Anterior cingulate cortex (tissue), 58 donors: Measurements from ENCODE around the gene ZNF747.

Experiments used
- DNase-seq, 58 donors: peaks; one replicate each; lab custom pipeline; 2025; lab: John Stamatoyannopoulos, UW

ZNF747 gene

GRCh38 chr16:30521873-30522641 is 12.6 kb downstream of the ZNF747 start:
- DNase-seq, result no peak

GRCh38 chr16:30521476-30521872 is 13.2 kb downstream of the ZNF747 start:
- no peak for DNase-seq

DNA sequence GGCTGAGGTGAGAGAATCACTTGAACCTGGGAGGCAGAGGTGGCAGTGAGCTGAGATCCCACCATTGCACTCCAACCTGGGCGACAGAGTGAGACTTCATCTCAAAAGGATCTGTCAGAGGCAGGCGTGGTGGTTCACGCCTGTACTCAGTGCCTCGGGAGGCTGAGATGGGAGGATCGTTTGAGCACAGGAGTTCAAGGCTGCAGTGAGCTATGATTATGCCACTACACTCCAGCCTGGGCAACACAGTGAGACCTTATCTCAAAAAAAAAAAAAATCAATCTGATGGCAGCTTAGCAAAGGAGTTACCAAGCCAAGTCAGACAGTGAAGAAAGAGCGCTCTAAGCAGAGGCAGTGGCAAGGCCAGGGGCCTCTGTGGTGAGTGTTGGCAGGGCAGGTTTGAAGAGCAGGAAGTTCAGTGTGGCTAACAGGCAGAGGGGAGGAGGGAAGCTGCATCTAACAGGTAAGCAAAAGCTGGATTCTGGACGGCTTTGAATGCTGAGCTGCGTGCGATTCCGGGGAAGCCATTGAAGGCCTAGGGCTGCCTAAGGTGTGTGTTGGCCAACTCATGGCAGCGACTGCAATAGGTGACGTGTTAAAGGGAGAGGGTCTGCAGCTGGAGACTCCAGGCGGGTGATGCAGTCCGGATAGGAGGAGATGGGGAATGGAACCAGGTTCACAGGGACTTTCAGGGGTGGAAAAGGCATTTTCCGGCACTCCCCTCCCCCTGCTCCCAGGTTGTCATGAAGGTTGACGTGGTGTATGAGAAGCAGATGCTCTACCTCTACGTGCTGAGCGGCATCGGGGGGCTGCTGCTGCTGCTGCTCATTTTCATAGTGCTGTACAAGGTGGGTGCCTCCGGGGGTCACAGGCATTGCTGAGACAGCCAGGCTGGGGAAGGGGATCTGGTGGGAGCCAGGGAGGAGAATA is 15.3 kb downstream of the ZNF747 start:
- no peak for DNase-seq

DNA sequence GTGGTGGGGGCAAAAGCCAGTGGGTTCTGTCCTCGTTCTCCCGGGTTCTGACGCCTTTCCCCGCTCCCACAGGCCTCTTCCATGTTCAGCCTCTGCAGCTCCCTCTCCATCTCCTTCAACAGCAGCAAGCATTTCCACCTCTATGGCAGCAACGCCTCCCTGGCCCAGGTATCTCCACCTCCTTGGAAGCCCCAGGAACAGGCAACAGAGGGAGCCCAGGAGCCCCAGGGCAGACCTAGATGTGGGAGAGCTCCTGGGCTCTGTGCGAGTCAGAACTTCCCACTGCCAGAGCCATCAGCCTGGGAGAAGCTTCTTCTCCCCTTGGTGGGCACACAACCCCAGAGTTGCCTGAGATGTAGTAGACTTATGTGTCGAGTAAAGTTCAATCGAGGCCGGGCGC is 16.1 kb downstream of the ZNF747 start:
- DNase-seq, result no peak

DNA sequence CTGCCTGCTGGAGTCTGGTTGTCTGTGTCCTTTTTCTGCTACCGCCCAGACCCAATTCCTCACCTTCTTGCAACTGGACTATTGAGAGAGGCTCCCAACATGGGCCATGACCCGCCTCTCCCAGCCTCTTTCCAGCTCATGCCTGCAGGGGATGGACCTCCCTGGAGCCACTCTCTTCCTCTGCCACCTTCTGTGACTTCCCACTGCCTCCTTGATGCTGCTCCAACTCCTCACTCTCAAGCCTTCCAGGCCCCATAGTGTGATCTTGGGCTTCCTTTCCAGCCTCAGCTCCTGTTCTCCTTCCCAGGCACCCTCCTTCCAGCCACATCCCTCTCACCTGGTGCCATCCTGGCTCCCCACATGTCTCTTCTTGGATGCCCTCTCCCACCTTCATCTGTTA is 19.4 kb downstream of the ZNF747 start:
- DNase-seq, result no peak

DNA sequence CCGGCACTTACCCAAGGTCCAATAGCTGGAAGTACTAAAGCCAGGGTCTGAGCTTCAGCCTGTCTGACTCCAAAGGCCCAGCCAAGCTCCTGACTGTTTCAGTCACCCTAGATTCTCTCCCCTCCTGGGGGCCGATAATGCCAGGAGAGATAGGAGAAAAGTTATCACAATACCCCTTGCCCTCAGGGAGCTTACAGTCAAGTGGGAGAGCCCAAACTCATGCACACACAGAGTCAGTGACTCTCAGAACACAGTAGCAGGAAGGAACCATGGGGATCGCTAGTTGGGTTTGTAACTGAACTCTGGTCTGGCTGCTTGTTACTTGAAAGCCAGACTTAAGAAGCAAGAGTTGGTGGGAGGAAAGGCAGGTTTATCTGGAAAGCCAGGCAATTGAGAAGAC is 23.1 kb downstream of the ZNF747 start:
- DNase-seq, result no peak

- no peak for DNase-seq
Measured at GRCh38 chr16:30510376-30510938, 24.2 kb downstream of the ZNF747 start.

DNA sequence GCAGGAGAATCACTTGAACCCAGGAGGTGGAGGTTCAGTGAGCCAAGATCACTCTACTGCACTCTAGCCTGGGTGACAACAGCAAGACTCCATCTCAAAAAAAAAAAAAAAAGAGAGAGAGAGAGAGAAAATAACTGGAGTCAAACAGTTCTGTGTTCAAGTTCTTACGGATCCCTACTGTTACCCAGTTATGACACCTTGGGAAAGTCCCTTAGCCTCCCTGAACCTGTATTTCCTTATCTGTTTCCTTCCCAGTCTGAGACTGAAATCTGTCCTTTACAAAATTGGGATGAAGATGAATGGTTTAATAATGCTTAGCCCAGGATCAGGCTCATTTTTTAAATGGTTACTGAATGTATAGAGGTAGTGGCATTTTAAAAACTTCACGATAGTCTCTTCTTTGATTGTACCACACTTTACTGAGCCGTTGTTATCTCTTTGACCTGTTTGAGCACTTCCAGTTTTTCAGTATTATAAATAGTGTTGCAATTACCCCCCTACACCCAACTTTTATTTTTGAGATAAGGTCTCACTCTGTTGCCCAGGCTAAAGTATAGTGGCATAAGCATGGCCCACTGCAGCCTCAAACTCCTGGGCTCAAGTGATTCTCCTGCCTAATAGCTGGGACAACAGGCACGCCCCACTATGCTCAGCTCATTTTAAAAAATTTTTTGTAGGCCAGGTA is 25.4 kb downstream of the ZNF747 start:
- DNase-seq, result no peak

DNA sequence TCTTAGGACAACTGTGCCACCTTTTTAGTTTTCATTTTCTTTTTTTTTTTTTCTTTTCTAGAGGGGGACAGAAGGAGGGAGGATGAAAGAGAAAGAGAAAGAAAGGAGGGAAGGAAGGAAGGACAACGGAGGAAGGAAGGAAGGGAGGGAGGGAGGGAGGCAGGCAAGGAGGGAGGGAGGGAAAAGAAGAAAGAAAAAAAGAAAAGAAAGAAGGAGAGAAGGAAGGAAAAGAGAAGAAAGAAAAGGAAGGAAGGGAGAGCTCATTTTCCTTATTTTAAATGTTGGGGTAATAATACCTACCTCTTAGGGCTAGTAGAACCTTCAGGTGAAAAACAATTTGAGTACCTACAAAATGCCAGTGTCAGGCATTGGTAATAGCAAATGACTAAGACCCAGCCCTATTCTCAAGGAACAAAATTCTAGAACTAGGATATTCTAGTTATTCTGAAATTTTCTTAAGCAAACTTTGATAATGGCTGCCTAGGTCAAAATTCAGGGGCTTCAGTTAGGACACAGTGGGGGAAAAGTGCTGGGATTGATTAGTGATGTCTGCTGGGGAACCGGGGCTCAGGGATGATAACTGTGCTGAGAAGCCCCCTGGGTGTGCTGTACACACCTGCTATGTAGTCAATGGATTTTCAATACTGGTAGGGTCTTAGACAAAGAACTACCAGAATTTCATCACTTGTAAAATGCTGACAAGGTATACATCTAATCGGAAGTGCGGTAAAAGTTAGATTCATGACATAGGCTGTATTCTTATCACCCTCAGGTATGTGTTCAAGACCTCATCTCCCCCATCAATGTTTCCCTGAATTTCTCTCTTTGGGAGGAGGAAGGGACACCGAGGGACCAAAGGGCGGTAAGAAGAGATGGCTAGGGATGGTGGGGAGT is 31.0 kb downstream of the ZNF747 start:
- DNase-seq, result no peak

- DNase-seq, result no peak
Measured at GRCh38 chr16:30499284-30499683, 35.4 kb downstream of the ZNF747 start.

GRCh38 chr16:30494709-30495108 is 39.9 kb downstream of the ZNF747 start:
- DNase-seq, result no peak

DNA sequence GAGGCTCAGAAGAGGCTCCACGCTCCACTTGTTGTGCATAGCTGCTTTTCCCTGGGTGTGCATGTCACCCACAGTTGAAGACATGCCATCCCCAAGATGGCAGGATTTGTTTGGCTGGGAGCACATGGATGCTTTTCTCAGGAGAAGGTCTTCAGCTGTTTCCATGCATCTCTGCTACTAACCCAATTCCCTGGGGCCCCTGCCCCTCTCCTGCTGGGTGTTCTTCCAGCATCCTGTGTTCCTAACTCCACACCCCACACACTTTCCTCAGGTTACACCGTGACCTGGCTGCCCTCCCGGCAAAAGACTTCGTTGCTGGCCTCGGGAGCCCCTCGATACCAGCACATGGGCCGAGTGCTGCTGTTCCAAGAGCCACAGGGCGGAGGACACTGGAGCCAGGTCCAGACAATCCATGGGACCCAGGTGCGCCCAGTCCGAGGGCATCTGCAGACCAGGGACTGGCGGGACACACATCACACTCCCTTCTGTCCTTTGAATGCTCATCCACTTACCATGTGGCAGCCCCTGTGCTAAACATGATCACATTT is 40.6 kb downstream of the ZNF747 start:
- no peak for DNase-seq

DNA sequence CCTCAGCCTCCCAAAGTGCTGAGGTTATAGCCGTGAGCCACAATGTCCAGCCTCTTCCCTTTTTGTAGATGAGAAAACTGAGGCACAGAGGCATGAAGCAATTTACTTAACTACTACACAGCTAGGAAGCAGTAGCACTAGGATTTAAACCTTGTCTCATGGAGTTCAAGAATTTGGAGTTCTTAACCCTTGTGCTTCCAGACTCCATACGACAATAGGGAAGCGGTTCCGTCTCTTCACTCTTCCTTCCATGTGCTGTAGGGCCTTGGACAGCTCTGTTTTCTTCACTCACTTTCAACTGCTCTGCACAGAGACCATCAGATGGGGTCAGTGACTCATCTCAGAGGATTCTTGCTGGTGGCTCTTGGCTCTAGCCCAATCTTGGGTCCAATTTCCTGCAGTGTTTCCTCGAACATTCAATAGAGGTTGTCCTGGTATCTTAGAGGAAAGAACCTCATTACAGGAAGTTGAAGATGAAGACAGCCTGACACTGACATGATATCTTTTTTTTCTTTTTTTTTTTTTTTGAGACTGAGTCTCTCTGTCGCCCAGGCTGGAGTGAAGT is 42.8 kb downstream of the ZNF747 start:
- DNase-seq, result no peak

DNA sequence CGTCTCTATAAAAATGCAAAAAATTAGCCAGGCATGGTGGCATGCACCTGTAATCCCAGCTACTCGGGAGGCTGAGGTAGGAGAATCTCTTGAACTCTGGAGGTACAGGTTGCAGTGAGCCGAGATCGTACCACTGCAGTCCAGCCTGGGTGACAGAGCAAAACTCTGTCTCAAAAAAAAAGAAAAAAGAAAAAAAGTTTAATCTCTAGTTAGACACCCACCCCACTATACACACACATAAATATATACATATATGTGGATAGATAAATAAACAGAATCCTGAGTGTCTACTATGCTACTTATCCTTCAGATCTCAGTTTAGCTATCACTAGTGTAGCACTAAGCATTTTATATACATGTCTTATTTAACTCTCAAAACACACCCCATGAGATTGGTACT is 43.4 kb downstream of the ZNF747 start:
- no peak for DNase-seq

DNA sequence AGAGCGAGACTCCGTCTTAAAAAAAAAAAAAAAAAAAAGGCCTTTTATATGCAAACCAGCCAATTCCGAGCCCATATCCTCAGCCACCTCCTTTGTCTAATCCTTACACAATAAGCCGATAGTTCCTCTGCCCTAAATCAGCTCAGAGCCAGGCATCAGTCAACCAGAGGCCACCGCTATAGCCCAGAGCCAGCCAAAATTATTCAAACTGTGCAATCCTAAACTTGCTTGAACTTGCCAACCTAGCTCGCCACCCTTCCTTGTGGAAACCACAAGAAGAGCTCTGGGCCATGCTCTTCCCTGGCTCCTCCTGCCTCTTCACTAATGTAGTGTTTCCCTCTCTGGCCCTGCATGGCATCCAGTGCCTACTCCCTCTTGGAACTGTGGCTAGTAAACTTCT is 44.4 kb downstream of the ZNF747 start:
- DNase-seq, result no peak

DNA sequence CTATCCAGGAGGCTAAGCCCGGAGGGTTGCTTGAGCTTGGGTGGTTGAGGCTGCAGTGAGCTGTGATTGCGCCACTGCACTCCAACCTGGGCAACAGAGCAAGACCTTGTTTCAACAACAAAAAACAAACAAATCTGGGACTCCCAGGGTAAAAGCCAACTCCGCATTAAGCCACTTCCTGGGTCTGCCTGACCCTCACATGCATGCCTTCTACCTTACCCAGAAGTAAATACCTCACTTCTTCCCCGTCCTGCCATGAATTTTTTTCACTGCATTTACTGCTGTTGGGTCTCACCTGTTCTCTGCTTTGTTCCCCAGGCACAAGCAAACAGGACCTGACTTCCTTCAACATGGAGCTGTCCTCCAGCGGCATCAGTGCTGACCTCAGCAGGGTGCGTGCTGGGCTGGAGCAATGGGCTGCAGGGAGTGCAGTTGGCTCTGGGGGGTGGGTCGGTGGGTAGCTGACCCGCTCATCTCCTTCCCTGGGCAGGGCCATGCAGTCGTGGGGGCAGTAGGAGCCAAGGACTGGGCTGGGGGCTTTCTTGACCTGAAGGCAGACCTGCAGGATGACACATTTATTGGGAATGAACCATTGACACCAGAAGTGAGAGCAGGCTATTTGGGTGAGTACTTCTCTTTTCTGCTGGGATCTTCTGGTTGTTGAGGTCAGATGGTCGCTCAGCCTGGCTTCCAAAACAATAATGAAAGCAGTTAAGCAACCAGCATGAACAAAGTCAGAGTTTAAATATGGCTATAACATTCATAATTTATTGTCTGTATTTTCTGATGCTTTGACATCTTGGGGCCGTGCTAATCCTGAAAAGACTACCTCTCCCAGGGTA is 45.7 kb downstream of the ZNF747 start:
- no peak for DNase-seq

DNA sequence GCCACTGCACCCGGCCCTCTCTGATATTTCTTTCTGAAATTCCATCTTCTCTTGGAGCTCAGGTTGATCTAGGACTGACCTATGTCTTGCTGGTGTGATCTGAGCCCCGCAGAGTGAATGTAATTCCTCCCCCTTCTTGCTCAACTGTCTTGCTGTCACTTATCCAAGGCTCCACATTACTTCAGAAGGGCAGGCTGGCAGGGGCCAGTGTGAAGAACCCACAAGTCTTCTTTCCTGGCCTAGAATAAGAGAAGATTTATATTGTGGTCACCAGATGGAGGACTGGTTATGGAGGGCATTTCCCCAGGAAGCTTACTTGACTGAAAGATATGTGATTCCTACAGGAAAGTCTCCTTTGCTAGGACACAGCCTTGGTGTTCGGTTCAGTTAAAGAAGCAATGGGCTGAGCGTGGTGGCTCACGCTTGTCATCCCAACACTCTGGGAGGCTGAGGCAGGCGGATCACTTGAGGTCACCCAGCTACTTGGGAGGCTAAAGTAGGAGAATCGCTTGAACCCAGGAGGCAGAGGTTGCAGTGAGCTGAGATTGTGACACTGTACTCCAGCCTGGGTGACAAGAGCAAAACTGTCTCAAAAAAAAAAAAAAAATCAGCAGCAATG is 48.7 kb downstream of the ZNF747 start:
- DNase-seq, result no peak

- no peak for DNase-seq
Measured at GRCh38 chr16:30484887-30485286, 49.8 kb downstream of the ZNF747 start.
